Stimulated activated CD4-positive, alpha-beta T cell treated with anti-CD3 and anti-CD28 coated beads, Interleukin-1b, Interleukin-23, amount 100 ng/mL, for 1 hour (primary cell): ENCODE results near the gene NOP56.
"Not testable (repeated sequence)": the region's sequence is repeated elsewhere in the genome, so short reads cannot be mapped to it uniquely, and the experiment has no call there.

ENCODE experiments used
- DNase-seq, 2 donors: peaks; one replicate each; pipeline ENCODE4 v3.0.0-alpha.2; 2020; ENCODE audit warnings: low read depth in 2 of 2

The NOP56 gene

DNA sequence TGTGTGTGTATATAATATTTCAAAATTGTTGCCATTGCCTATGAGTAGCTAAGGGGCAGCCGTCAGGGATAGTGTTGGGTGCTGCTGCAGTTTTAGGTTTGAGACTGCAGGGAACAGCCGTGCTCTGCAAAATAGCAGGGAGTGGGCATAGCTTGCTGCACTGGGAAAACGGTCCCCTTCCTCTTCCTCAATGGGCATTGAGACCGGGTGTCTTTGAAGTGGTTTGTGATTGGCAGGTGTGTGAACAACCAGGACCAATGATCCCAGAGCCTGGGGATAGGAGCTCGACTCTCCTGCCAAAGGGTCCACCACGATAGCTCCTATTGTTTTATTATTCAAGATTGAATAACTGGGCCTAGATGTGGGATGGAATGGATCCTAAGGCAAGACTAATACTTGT, 35.1 kb downstream of the NOP56 start:
- DNase-seq: no peak

DNA sequence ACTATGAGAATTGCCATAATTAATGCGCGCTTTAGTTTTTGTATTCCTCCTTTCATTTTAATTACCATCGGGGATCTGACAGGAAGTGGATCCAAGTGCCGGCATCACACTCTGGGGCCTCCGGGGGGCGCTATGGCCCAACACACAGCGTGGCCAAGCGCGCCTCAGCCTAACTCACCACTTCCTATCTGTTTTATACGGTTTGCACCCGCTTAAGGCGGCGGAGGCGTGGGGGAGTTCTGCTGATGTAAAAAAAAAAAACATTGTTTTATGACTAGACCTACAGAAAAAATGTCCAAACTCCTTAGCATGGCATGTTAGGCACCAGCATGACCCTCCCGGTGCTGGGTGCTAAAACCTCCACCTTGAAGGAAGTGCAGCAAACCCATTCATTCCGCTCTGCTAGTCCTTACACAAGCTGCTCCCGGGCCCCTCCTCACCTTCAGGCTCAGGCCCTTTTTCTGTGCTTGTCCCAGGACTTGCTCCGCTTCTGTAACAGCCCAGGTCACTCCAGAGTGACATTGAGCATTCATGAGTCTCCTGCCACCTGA, 35.7 kb downstream of the NOP56 start:
- DNase-seq: peak; percentile 47 to 51

DNA sequence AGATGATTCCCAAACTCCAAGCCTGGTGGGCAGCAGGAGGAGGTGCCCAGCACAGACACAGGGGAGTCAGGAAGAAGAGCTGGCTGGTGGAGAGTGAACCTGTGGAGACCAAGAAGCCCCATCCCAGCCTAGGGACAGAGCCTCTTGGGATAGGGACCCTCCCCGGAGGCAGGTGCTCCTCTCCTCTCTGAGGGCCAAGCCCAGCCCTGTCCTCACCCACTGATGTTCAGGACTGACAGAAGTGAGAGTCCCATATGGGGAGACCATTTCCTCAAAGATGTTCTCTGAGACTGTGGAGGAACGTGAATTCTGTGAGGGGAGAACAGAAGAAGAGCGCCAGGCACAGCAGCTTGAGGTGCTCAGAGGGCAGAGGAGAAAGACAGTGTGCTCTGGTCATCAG, 37.8 kb downstream of the NOP56 start:
- no peak for DNase-seq

DNA sequence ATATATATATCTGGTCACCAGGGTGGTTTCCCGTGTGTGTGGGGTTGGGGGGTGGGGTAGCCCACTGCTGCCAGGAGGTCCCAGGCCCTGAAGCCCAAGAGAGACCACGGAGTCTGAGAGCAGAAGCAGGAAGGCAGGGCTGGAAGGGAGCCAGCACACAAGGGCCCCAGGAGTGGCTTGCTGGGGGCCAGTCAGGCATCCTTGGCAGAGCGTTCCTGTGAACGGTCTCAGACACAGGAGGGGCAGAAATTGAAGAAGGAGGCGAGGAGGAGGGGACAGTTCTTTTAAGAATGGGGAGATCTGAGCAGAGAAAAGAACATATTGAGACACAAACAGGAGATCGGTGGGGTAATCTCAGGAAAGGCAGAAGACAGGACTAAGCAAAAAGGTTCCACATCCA, 38.3 kb downstream of the NOP56 start:
- no peak for DNase-seq

DNA sequence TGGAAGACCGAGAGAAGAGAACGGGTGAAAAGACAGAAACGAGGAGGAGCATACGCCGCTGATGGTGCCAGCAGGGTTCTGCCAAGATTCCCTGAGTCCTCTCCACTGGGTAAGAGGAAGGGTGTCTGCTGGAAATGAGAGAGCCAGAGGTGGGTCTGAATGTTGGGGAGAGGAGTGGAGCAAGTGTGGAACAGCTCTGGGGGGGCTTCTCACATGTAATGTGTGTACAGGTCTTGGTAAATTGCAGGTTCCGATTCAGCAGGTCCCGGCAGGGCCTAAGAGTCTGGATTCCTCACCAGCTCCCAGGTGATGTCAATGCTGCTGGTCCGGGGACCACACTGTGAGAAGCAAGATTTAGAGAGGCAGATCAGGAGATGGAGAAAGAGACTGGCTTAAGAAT, 38.7 kb downstream of the NOP56 start:
- DNase-seq: no peak

- no peak for DNase-seq
Measured at GRCh38 chr20:2691663-2692035, 39.2 kb downstream of the NOP56 start.

DNA sequence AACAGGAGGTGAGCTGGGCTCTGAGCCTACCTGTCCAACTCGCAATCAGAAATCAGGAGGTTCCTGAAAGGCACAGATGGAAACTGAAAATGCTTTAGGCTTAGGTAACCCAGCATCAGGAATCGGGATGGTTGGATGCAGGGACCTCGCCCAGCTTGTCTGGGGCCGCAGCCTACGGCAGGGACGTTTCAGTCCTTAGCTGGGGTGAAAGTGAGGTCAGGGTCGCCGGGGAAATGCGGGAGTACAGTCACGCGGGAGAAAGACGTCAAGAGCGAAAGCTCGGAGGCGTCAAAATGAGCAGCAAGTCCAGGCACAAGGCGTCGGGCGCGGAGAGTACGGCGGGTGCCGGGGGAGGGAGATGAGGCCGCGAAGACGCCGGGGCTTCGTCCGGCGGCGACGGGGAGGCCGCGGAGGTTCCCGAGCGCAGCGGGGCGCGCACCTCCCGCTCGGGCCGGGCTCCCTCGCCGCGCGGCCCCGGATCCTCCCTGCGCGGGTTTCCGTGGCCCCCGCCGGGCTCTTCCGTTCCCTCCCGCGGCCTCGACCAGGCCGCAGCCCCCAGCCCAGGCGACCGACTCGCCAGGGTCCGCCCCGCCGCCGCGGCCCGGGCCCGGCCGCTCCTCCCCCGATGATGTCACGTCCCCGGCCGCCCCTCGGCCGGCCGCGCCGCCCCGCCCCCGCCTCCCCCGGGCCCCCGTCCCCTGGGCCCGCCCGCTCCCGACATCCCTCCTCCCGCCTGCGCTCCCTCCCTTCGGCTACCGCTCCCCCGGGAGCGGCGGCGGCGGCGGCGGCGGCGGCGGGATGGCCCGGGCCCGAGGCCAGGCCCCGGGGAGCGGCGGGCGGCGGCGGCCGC, 39.8 kb downstream of the NOP56 start, which contains the start of gene EBF4:
Gene EBF4, plus strand, starts transcription at position 745 of the 850 bp plus-strand sequence. CDS start 866 bp downstream, outside the sequence.
- no peak for DNase-seq

GRCh38 chr20:2692886-2693285, 40.5 kb downstream of the NOP56 start:
- DNase-seq: no peak

DNA sequence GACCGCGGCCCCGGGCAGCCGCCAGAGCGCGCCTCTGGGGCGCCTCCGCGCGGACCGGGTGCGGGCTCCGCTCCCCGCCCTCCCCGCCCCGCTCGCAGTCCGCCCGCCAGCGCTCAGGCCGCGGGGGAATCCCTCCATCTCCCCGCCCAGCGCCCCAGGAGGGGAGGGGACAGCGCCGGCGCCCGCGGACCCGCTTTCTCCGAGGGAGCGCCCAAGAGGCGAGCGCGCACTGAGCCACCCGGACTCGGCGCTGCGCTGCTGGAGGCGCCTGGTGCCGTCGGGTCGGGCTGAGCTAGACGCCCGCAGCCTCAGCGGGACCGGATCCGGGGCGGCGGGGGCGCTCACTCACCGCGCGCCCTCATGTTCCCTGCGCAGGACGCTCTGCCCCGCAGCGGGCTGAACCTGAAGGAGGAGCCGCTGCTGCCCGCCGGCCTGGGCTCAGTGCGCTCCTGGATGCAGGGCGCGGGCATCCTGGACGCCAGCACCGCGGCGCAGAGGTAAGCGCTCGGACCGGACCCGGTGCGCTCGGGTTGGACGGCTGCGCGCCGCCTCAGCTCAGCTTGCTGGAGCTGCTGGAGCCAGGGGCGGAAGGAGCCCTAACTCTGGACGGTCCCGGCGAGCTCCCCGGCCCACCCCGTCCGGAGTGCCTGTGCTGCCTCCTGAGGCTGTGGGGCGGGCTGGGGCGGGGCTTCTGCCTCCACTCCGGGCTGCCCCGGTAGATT, 41.0 kb downstream of the NOP56 start:
- DNase-seq: peak in 1 of 2 donors; percentile 17

GRCh38 chr20:2694008-2694471, 41.6 kb downstream of the NOP56 start:
- DNase-seq: no peak

- DNase-seq: no peak
Measured at GRCh38 chr20:2694519-2694918, 42.1 kb downstream of the NOP56 start.

GRCh38 chr20:2695206-2695983, 43.0 kb downstream of the NOP56 start:
- no peak for DNase-seq

DNA sequence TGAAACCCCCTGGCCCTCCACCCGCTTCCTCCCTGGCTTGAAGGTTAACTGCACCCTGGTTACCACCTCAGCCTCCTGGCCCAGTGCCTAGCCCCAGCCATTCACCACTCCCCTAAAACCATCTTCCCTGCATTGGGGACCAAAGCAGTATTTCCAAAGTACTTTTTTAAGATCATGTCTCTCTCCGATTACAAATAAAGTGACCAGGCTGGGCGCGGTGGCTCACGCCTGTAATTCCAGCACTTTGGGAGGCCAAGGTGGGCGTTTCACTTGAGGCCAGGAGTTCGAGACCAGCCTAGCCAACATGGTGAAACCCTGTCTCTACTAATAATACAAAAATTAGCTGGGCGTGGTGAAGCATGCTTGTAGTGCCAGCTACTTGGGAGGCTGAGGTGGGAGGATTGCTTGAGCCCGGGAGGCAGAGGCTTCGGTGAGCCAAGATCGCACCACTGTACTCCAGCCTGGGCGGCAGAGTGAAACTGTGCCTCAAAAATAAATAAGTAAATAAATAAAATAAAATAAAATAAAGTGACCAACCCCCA, 43.6 kb downstream of the NOP56 start:
- DNase-seq: not testable (repeated sequence)

GRCh38 chr20:2696646-2697045, 44.2 kb downstream of the NOP56 start:
- no peak for DNase-seq

GRCh38 chr20:2697768-2698167, 45.3 kb downstream of the NOP56 start:
- no peak for DNase-seq

- DNase-seq: no peak
Measured at GRCh38 chr20:2698186-2698817, 45.9 kb downstream of the NOP56 start.

DNA sequence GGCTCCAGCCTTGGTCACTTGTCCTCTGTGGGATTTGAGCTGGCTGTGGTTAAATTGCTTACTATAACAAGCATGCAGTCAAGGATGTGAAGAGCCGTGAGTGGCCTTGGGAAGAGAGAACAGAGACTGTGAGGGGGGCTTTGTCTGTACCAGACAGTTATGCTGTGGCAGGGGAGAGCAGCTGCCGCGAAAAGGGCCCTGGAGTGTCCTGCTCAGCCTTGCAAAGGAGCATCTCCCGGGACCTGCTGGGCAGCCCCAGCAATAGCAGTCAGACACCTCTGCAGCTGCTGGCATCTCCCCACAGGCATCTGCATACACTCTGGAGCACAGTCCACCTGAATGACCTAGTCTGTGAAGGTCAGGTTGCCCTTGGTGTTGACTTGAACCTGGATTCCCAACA, 46.5 kb downstream of the NOP56 start:
- no peak for DNase-seq

DNA sequence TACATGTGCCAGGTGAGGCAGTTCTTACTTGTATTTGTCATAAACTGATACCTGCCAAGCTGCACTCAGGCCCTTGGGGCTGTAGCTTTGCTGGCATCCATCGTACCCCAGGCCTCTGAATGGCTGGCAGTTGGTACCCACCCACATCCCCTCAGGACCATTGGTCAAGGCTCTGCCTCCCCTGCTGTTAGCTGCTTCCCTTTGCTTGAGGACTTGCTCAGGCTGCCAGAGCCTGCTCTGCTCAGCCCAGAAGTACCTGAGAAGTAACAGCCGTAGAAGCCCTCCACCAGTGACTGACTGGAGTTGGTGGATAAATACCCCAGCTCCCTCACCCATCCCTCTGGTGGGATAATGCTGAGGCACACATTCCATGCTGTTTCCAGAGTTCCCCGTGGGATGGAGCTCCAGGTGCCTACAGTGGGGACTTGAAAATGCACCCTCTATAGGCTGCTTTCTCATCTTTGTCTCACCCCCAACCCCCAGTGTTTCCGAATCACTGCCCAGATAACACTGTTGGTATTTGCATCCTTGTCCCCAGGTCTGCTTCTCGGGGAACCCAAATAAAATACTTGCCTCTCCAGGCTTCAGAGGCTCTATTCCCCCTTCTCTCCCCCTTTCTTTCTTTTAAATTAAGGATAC, 47.5 kb downstream of the NOP56 start:
- DNase-seq: no peak

- no peak for DNase-seq
Measured at GRCh38 chr20:2700913-2701620, 48.6 kb downstream of the NOP56 start.

DNA sequence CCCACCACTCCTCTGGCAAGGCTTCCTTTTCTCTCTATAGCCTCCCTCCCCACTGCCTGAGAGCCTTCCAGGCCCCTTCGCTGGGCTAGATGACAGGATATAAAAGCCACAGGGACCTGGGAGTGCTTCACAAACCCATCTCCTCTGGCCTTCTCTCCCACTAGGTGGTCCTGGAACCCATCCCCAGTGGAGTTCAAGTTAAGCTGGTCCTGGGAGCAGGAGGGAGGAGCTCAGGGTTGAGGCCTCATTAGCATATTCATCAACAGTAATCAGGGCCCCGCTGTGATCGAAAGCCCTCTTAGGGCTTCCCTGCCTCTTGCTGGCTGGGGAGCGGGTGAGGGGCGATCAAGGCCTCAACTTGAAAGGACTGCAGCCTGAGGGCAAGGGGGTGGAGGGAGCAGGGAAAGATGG, 49.2 kb downstream of the NOP56 start:
- no peak for DNase-seq
